IMR-90 (cell line): ENCODE data around the gene ELL. TPM values are rescaled to one million over a fixed set of nuclear protein-coding genes. Genes with fewer than 3 reads are reported as not detected.

Experiments
- ATAC-seq: fragments of 200-7000 bp; cut with Tn5 transposase; 2 replicates; pipeline ENCODE4 v1.9.1; 2020; ENCODE audit warnings: low read depth, mild to moderate bottlenecking, moderate library complexity
- BruUV-seq: library from RNA; stranded (reverse); fragments of 400-500 nt; replicated peaks from 2 replicates; lab custom pipeline; 2021; lab: Mats Ljungman, UMichigan
- CTCF ChIA-PET: fragments of 300-600 bp; formaldehyde crosslinking; extraction: SDS; loops from one replicate; lab custom pipeline; 2021; ENCODE audit warnings: antibody characterized with exemption; lab: Yijun Ruan, JAX
- POLR2A ChIA-PET: fragments of 300-600 bp; sonication (Branson Sonifier 250); formaldehyde crosslinking; loops from one replicate; lab custom pipeline; 2022; ENCODE audit warnings: antibody characterized with exemption; ENCODE audit not compliant: unreplicated experiment; lab: Charles Lee
- DNase-seq: peaks from one replicate; pipeline ENCODE4 v3.0.0; 2013
- H2AFZ ChIP-seq: replicated peaks from 2 replicates; pipeline ENCODE3; 2013; ENCODE audit warnings: low read length, mild to moderate bottlenecking; ENCODE audit not compliant: poor library complexity
- H2AK5ac ChIP-seq: 2 replicates; pipeline ENCODE4 v1.6.1; 2013; ENCODE audit warnings: low read depth, low read length, inconsistent platforms
- H2AK9ac ChIP-seq: replicated peaks from 2 replicates; pipeline ENCODE3; 2013; ENCODE audit warnings: mild to moderate bottlenecking, low read depth, low read length, moderate library complexity; ENCODE audit not compliant: poor library complexity
- H2BK120ac ChIP-seq: 2 replicates; pipeline ENCODE4 v1.6.1; 2013; ENCODE audit warnings: low read depth, low read length, inconsistent platforms
- H2BK15ac ChIP-seq: 3 replicates; pipeline ENCODE4 v1.6.1; 2013; ENCODE audit warnings: low read depth, low read length, inconsistent platforms
- H2BK20ac ChIP-seq: 2 replicates; pipeline ENCODE4 v1.6.1; 2013; ENCODE audit warnings: low read depth, mild to moderate bottlenecking, inconsistent platforms, low read length, moderate library complexity
- H2BK5ac ChIP-seq: 2 replicates; pipeline ENCODE4 v1.6.1; 2013; ENCODE audit warnings: mild to moderate bottlenecking, low read depth, low read length, inconsistent platforms; ENCODE audit not compliant: poor library complexity, severe bottlenecking
- H3K14ac ChIP-seq: replicated peaks from 2 replicates; pipeline ENCODE4 v1.6.1; 2013; ENCODE audit warnings: low read depth, low read length, inconsistent platforms
- H3K18ac ChIP-seq: 2 replicates; pipeline ENCODE4 v1.6.1; 2013; ENCODE audit warnings: low read depth, low read length, control low read depth
- H3K23ac ChIP-seq: 2 replicates; pipeline ENCODE4 v1.6.1; 2013; ENCODE audit warnings: low read depth, low read length, inconsistent platforms
- H3K27ac ChIP-seq: 2 replicates; pipeline ENCODE4 v1.5.1; 2013; ENCODE audit warnings: mild to moderate bottlenecking, control low read depth, low read length; ENCODE audit not compliant: insufficient read depth
- H3K27me3 ChIP-seq: 2 replicates; pipeline ENCODE4 v1.6.1; 2013; ENCODE audit warnings: low read length; ENCODE audit not compliant: control insufficient read depth, insufficient read depth
- H3K36me3 ChIP-seq: 2 replicates; pipeline ENCODE4 v1.6.1; 2013; ENCODE audit warnings: low read length, mixed read lengths; ENCODE audit not compliant: control insufficient read depth, insufficient read depth
- H3K4ac ChIP-seq: 2 replicates; pipeline ENCODE4 v1.6.1; 2013; ENCODE audit warnings: low read depth, low read length, inconsistent platforms
- H3K4me1 ChIP-seq: 2 replicates; pipeline ENCODE4 v1.6.1; 2013; ENCODE audit warnings: low read length, mixed read lengths; ENCODE audit not compliant: control insufficient read depth, insufficient read depth
- H3K4me2 ChIP-seq: 2 replicates; pipeline ENCODE4 v1.6.1; 2013; ENCODE audit warnings: low read depth, mild to moderate bottlenecking, control low read depth, low read length, moderate library complexity
- H3K4me3 ChIP-seq: 2 replicates; pipeline ENCODE4 v1.5.1; 2013; ENCODE audit warnings: low read depth, mild to moderate bottlenecking, control low read depth, low read length, moderate library complexity; ENCODE audit not compliant: insufficient read depth
- H3K56ac ChIP-seq: 2 replicates; pipeline ENCODE4 v1.6.1; 2013; ENCODE audit warnings: low read length, inconsistent platforms; ENCODE audit not compliant: insufficient read depth; ENCODE audit errors: extremely low read depth
- H3K79me1 ChIP-seq, 2 experiments: 2 replicates each; pipeline ENCODE4 v1.6.1; 2013; ENCODE audit warnings: low read length in 2 of 2, inconsistent platforms in 1 of 2, low read depth in 1 of 2
- H3K9ac ChIP-seq: 2 replicates; pipeline ENCODE4 v1.6.1; 2013; ENCODE audit warnings: low read depth, low read length, control low read depth
- H3K9me1 ChIP-seq: 2 replicates; pipeline ENCODE4 v1.6.1; 2013; ENCODE audit warnings: low read length, inconsistent platforms; ENCODE audit not compliant: insufficient read depth
- H3K9me3 ChIP-seq: 2 replicates; pipeline ENCODE4 v1.6.1; 2013; ENCODE audit warnings: low read length; ENCODE audit not compliant: control insufficient read depth, insufficient read depth
- H4K20me1 ChIP-seq: 2 replicates; pipeline ENCODE4 v1.6.1; 2013; ENCODE audit warnings: low read length, inconsistent platforms; ENCODE audit not compliant: insufficient read depth
- H4K5ac ChIP-seq: 2 replicates; pipeline ENCODE4 v1.6.1; 2013; ENCODE audit warnings: mild to moderate bottlenecking, low read depth, low read length, control low read depth
- H4K8ac ChIP-seq, 2 experiments: 2 replicates each; pipeline ENCODE4 v1.6.1; 2013; ENCODE audit warnings: low read depth in 2 of 2, low read length in 2 of 2, control low read depth in 1 of 2, inconsistent platforms in 1 of 2
- H4K91ac ChIP-seq: 2 replicates; pipeline ENCODE4 v1.6.1; 2013; ENCODE audit warnings: low read depth, low read length, inconsistent platforms; ENCODE audit not compliant: insufficient read depth
- BHLHE40 ChIP-seq: fragments of 150-350 bp; IDR thresholded peaks from 2 replicates; pipeline ENCODE4 v1.6.1; 2016; ENCODE audit warnings: mild to moderate bottlenecking, low read depth, low read length
- CHD1 ChIP-seq: IDR thresholded peaks from 2 replicates; pipeline ENCODE4 v1.6.1; 2012; ENCODE audit warnings: low read depth, low read length, improper control_type of control experiment
- CTCF ChIP-seq: conservative IDR thresholded peaks from 2 replicates; pipeline ENCODE4 v1.5.1; 2012; ENCODE audit warnings: mild to moderate bottlenecking, low read depth, low read length, improper control_type of control experiment
- MAFK ChIP-seq: IDR thresholded peaks from 2 replicates; pipeline ENCODE4 v1.6.1; 2012; ENCODE audit warnings: low read depth, low read length, improper control_type of control experiment
- MAZ ChIP-seq: IDR thresholded peaks from 2 replicates; pipeline ENCODE4 v1.6.1; 2012; ENCODE audit warnings: low read depth, mild to moderate bottlenecking, low read length, improper control_type of control experiment, moderate library complexity, borderline replicate concordance
- MXI1 ChIP-seq: IDR thresholded peaks from 2 replicates; pipeline ENCODE4 v1.6.1; 2012; ENCODE audit warnings: low read depth, mild to moderate bottlenecking, low read length, moderate library complexity, borderline replicate concordance
- POLR2A ChIP-seq: IDR thresholded peaks from 2 replicates; pipeline ENCODE4 v1.6.1; 2012; ENCODE audit warnings: mild to moderate bottlenecking, low read depth, low read length
- RAD21 ChIP-seq: IDR thresholded peaks from 2 replicates; pipeline ENCODE4 v1.6.1; 2012; ENCODE audit warnings: low read length, improper control_type of control experiment
- RFX5 ChIP-seq: IDR thresholded peaks from 2 replicates; pipeline ENCODE4 v1.8.0; 2012; ENCODE audit warnings: low read depth, mild to moderate bottlenecking, low read length, moderate library complexity
- SMC3 ChIP-seq: fragments of 150-350 bp; IDR thresholded peaks from 2 replicates; pipeline ENCODE4 v1.6.1; 2016; ENCODE audit warnings: low read depth, mild to moderate bottlenecking, antibody characterized with exemption, low read length, moderate library complexity
- WGBS, 2 experiments: methylation state at CpG; one replicate each; pipeline versions ENCODE4 v1.1.5 to v1.1.7; 2013; ENCODE audit warnings: missing lambda C conversion rate in 2 of 2; ENCODE audit not compliant: insufficient read length in 1 of 2; ENCODE audit errors: extremely low coverage in 2 of 2; 5-methylcytosine and 5-hydroxymethylcytosine counted together
- dilution Hi-C: fragments of 300-500 bp; cut with HindIII; formaldehyde crosslinking; loops from one replicate; pipeline ENCODE4 v1.14.3; 2018; ENCODE audit warnings: low sequenced_read_pairs; ENCODE audit not compliant: unreplicated experiment
- in situ Hi-C: fragments of 300-500 bp; cut with MboI; formaldehyde crosslinking; loops from 3 replicates; pipeline ENCODE4 v1.14.3; 2019; ENCODE audit warnings: low sequenced_read_pairs, inconsistent platforms, mixed read lengths
- intact Hi-C: fragments of 100-400 bp; cut with micrococcal nuclease; formaldehyde crosslinking; loops from 2 replicates; pipeline ENCODE4 v1.10.0; 2022
- polyA plus RNA-seq, 3 experiments: library from polyadenylated mRNA; depleted of rRNA; stranded (reverse); fragments of >200 nt; gene quantifications; 2 replicates each; pipeline ENCODE4 v1.2.3, GENCODE V29; 2012; ENCODE audit warnings: low replicate concordance in 1 of 3
- total RNA-seq: library from RNA; depleted of rRNA; stranded (reverse); fragments of >200 nt; gene quantifications from 2 replicates; pipeline ENCODE4 v1.2.3, GENCODE V29; 2012

The ELL gene
- total and polyA plus RNA-seq, 2 of the 4 experiments (the other 2 are of a cell fraction) = 6.3 to 13.1 TPM

GRCh38 chr19:18450931-18451836, 70.7 kb downstream of the ELL start:
- peaks cover 13% of the 10 kb centered on the region for H3K4me1 ChIP-seq
- peak; percentile 64 for DNase-seq
- H3K18ac ChIP-seq = no peak overlapping the region
- H2AK9ac ChIP-seq = peak overlapping the region; percentile 91
- in situ Hi-C loops (loop anchor here (5.0 to 10.0 kb wide), 2 partner anchors 124 to 401 kb away; partner anchors contain the start of gene UBA52), intact Hi-C loops (loop anchor here (1.0 to 10.0 kb wide), 6 partner anchors 106 to 396 kb away; partner anchors contain the start of gene KXD1), dilution Hi-C loops (no loop called here)
- H2AK5ac ChIP-seq = peak overlapping the region; percentile 14; the same call in 1 of the 2 replicates
- no peak overlapping the region for H4K8ac ChIP-seq
- peaks cover 64% of the 10 kb centered on the region for H4K20me1 ChIP-seq
- POLR2A ChIA-PET = no interaction called here
- TF ChIP-seq MXI1 (no peak), SMC3 (peak; percentile 82), BHLHE40 (no peak), RAD21 (peak; percentile 95), MAFK (no peak), MAZ (peak; percentile 49; the same call in 1 of the 2 replicates), CHD1 (no peak), POLR2A (0 out of 2 replicates have a peak, but pooled peaks have one; percentile 54), CTCF (peak; percentile 96), RFX5 (no peak)
- no TSS peak for BruUV-seq
- H2BK5ac ChIP-seq = no peak overlapping the region
- peaks cover 17 to 65% of the 10 kb centered on the region in 2 experiments for H3K79me1 ChIP-seq
- no peak overlapping the region for H3K14ac ChIP-seq
- H3K27ac ChIP-seq = no peak overlapping the region
- H3K9me1 ChIP-seq = 0 out of 2 replicates have a peak, but pooled peaks cover 5% of the 10 kb centered on the region
- no peak overlapping the region for H3K4me3 ChIP-seq
- H2BK15ac ChIP-seq = no peak overlapping the region
- peak overlapping the region; percentile 72 for H2AFZ ChIP-seq
- no peak overlapping the region for H3K9ac ChIP-seq
- H3K36me3 ChIP-seq = peaks cover 47% of the 10 kb centered on the region
- no peak overlapping the region for H2BK20ac ChIP-seq
- H2BK120ac ChIP-seq = no peak overlapping the region
- peak; percentile 91 for ATAC-seq
- WGBS, 2 experiments = 0% methylated on average over 2 of the region's 26 CpGs; no CpG with 5 or more reads in 1 of the 2 experiments
- no peak overlapping the region for H3K4me2 ChIP-seq
- H3K27me3 ChIP-seq = no peaks in the 10 kb centered on the region
- H4K91ac ChIP-seq = no peak overlapping the region
- no peak overlapping the region for H3K56ac ChIP-seq
- no peak overlapping the region for H3K4ac ChIP-seq
- H3K23ac ChIP-seq = no peak overlapping the region
- CTCF ChIA-PET = interaction anchor here (1.0 to 3.5 kb wide), 2 partner anchors 12 to 37 kb away, joined by 3 to 21 read pairs; no protein-coding TSS in a partner anchor
- no peak overlapping the region for H4K5ac ChIP-seq
- H3K9me3 ChIP-seq = no peaks in the 10 kb centered on the region
